BJ (cell line): ENCODE measurements around the gene ENO1. TPM values are rescaled to one million over a fixed set of nuclear protein-coding genes. Genes with fewer than 3 reads are reported as not detected.
A peak's percentile ranks its signal among the peaks of the same experiment; 100 is the strongest.
"Not testable (repeated sequence)": the region's sequence is repeated elsewhere in the genome, so short reads cannot be mapped to it uniquely, and the experiment has no call there.

Experiments used
- CTCF ChIA-PET: fragments of 350-600 bp; formaldehyde crosslinking; extraction: SDS; loops from one replicate; lab custom pipeline; 2021; ENCODE audit warnings: antibody characterized with exemption, inconsistent platforms; lab: Yijun Ruan, JAX
- POLR2A ChIA-PET: fragments of 300-600 bp; sonication (Branson Sonifier 250); formaldehyde crosslinking; extraction: SDS; loops from one replicate; lab custom pipeline; 2021; ENCODE audit warnings: antibody characterized with exemption; lab: Charles Lee
- DNase-seq: peaks from one replicate; pipeline ENCODE4 v3.0.0-alpha.2; 2011; ENCODE audit warnings: low read depth
- H3K27me3 ChIP-seq: 2 replicates; pipeline ENCODE4 v1.6.0; 2011; ENCODE audit warnings: low read length; ENCODE audit not compliant: control insufficient read depth, insufficient read depth
- H3K36me3 ChIP-seq: 2 replicates; pipeline ENCODE4 v1.5.1; 2011; ENCODE audit warnings: low read length; ENCODE audit not compliant: control insufficient read depth, insufficient read depth
- H3K4me3 ChIP-seq: 2 replicates; pipeline ENCODE4 v1.5.1; 2011; ENCODE audit warnings: low read depth, mild to moderate bottlenecking, control low read depth, low read length
- CTCF ChIP-seq: IDR thresholded peaks from 2 replicates; pipeline ENCODE4 v1.5.1; 2011; ENCODE audit warnings: low read depth, mild to moderate bottlenecking, control low read depth, inconsistent platforms, low read length, moderate library complexity; ENCODE audit not compliant: insufficient read depth
- polyA plus RNA-seq: library from polyadenylated mRNA; depleted of rRNA; stranded (reverse); fragments of >200 nt; gene quantifications from 2 replicates; pipeline ENCODE4 v1.2.3, GENCODE V29; 2011

ENO1 gene
- polyA plus RNA-seq, 1 experiment, result 2,253 TPM

- Histone ChIP-seq H3K36me3 (no peaks in the 10 kb centered on the region), H3K27me3 (no peaks in the 10 kb centered on the region), H3K4me3 (no peak overlapping the region)
- POLR2A ChIA-PET, result no interaction called here
- CTCF ChIA-PET, result interaction anchor here (0.5 to 1.3 kb wide), 4 partner anchors 9 to 86 kb away, joined by 3 read pairs; no protein-coding TSS in a partner anchor
- peak; percentile 8 for DNase-seq
- TF ChIP-seq CTCF, result peak; percentile 53
Observed at GRCh38 chr1:8902765-8903164, 24.3 kb upstream of the ENO1 start.

GRCh38 chr1:8900684-8901083 is 22.2 kb upstream of the ENO1 start:
- H3K4me3 ChIP-seq, H3K27me3 ChIP-seq, H3K36me3 ChIP-seq, CTCF ChIA-PET, POLR2A ChIA-PET, DNase-seq: not testable (repeated sequence)

- H3K4me3 ChIP-seq, result no peak overlapping the region
- no peak for DNase-seq
- H3K36me3 ChIP-seq, result no peaks in the 10 kb centered on the region
- CTCF ChIA-PET, result no interaction called here
- no peak for TF ChIP-seq CTCF
- no peaks in the 10 kb centered on the region for H3K27me3 ChIP-seq
- POLR2A ChIA-PET, result no interaction called here
Observed at GRCh38 chr1:8899046-8899445, 20.6 kb upstream of the ENO1 start.

- DNase-seq, CTCF ChIA-PET, POLR2A ChIA-PET, H3K27me3 ChIP-seq, H3K36me3 ChIP-seq, H3K4me3 ChIP-seq: not testable (repeated sequence)
Observed at GRCh38 chr1:8898418-8898817, 19.9 kb upstream of the ENO1 start.

GRCh38 chr1:8897505-8897904 is 19.0 kb upstream of the ENO1 start:
- DNase-seq, H3K4me3 ChIP-seq, POLR2A ChIA-PET, H3K27me3 ChIP-seq, H3K36me3 ChIP-seq, CTCF ChIA-PET: not testable (repeated sequence)

GRCh38 chr1:8896775-8897174 is 18.3 kb upstream of the ENO1 start:
- POLR2A ChIA-PET, H3K27me3 ChIP-seq, H3K36me3 ChIP-seq, CTCF ChIA-PET, DNase-seq, H3K4me3 ChIP-seq: not testable (repeated sequence)

- TF ChIP-seq CTCF, result no peak
- no peak for DNase-seq
Observed at GRCh38 chr1:8892026-8892425, 13.5 kb upstream of the ENO1 start.

More at GRCh38 chr1:8892026-8892425, 13.5 kb upstream of the ENO1 start:
- ChIA-PET POLR2A (no interaction called here), CTCF (interaction anchor here (1.0 to 1.5 kb wide), 2 partner anchors 20 to 26 kb away, joined by 3 read pairs; no protein-coding TSS in a partner anchor)
- Histone ChIP-seq H3K27me3 (no peaks in the 10 kb centered on the region), H3K36me3 (no peaks in the 10 kb centered on the region), H3K4me3 (no peak overlapping the region)
